ENCODE measurements around the gene KLHL40. TPM values are rescaled to one million over a fixed set of nuclear protein-coding genes. Genes with fewer than 3 reads are reported as not detected.

Gene KLHL40
- total and polyA plus RNA-seq, 8 donors: 0.12 TPM; not detected in 7

GRCh38 chr3:42662037-42662812, 23.1 kb upstream of the KLHL40 start:
- H3K27ac ChIP-seq: no peak overlapping the region
- DNase-seq (peak in 2 of 6 donors; percentile 34 to 45), ATAC-seq (no peak), FAIRE-seq (no peak)
- no peak overlapping the region for H3K4me3 ChIP-seq
- peaks cover 0 to 5% (median 0%) of the 10 kb centered on the region in 3 donors for H3K36me3 ChIP-seq
- TF ChIP-seq CTCF (IDR thresholded peaks at IDR 0.05): no peak
- intact Hi-C loops (cut with DNase I): no loop called here
- no peaks in the 10 kb centered on the region for H3K4me1 ChIP-seq
- WGBS, 2 donors: 84 to 92% methylated on average over 7 of the region's 7 CpGs
- no peaks in the 10 kb centered on the region for H3K27me3 ChIP-seq
- H3K9me3 ChIP-seq: no peaks in the 10 kb centered on the region

GRCh38 chr3:42662813-42663535, 22.4 kb upstream of the KLHL40 start:
- no peaks in the 10 kb centered on the region for H3K9me3 ChIP-seq
- intact Hi-C loops (cut with DNase I): no loop called here
- H3K27ac ChIP-seq: no peak overlapping the region
- no peak for TF ChIP-seq CTCF (IDR thresholded peaks at IDR 0.05)
- H3K4me3 ChIP-seq: no peak overlapping the region
- peaks cover 0 to 5% (median 0%) of the 10 kb centered on the region in 3 donors for H3K36me3 ChIP-seq
- no peaks in the 10 kb centered on the region for H3K27me3 ChIP-seq
- 70 to 83% methylated on average over 12 of the region's 12 CpGs for WGBS, 2 donors
- no peaks in the 10 kb centered on the region for H3K4me1 ChIP-seq
- DNase-seq: peak in 1 of 6 donors; percentile 42
- no peak for FAIRE-seq
- ATAC-seq: no peak

GRCh38 chr3:42663581-42664437, 21.5 kb upstream of the KLHL40 start:
- DNase-seq (peak in 1 of 6 donors; percentile 56), FAIRE-seq (no peak), ATAC-seq (no peak)
- WGBS, 2 donors: 83 to 84% methylated on average over 35 to 38 of the region's 38 CpGs
- no peak for TF ChIP-seq CTCF (IDR thresholded peaks at IDR 0.05)
- intact Hi-C loops (cut with DNase I): no loop called here
- H3K4me1 ChIP-seq: no peaks in the 10 kb centered on the region
- no peaks in the 10 kb centered on the region for H3K27me3 ChIP-seq
- H3K27ac ChIP-seq: no peak overlapping the region
- H3K36me3 ChIP-seq: peaks cover 0 to under 1% (median 0%) of the 10 kb centered on the region in 3 donors
- H3K4me3 ChIP-seq: no peak overlapping the region
- no peaks in the 10 kb centered on the region for H3K9me3 ChIP-seq

- Histone ChIP-seq H3K4me3 (no peak overlapping the region), H3K36me3 (no peaks in the 10 kb centered on the region), H3K27ac (no peak overlapping the region), H3K27me3 (no peaks in the 10 kb centered on the region), H3K9me3 (no peaks in the 10 kb centered on the region), H3K4me1 (no peaks in the 10 kb centered on the region)
- intact Hi-C loops (cut with DNase I): no loop called here
- 77 to 78% methylated on average over 16 to 19 of the region's 19 CpGs for WGBS, 2 donors
- no peak for ATAC-seq
- FAIRE-seq: no peak
- DNase-seq: peak in 1 of 6 donors; percentile 72
- TF ChIP-seq CTCF (IDR thresholded peaks at IDR 0.05): no peak
Measured at GRCh38 chr3:42664438-42664803, 20.9 kb upstream of the KLHL40 start.

All from pancreas (tissue), 10 donors.